Activated T-helper 9 cell treated with anti-CD3 and anti-CD28 coated beads, Interleukin-2, amount 50 U/mL, for 16 hours (primary cell): ENCODE results near the gene ZNF772.
"Not testable (repeated sequence)": the region's sequence is repeated elsewhere in the genome, so short reads cannot be mapped to it uniquely, and the experiment has no call there.

ENCODE experiments used
- DNase-seq: peaks from one replicate; pipeline ENCODE4 v3.0.0-alpha.2; 2020; ENCODE audit warnings: low read depth

Gene ZNF772

DNA sequence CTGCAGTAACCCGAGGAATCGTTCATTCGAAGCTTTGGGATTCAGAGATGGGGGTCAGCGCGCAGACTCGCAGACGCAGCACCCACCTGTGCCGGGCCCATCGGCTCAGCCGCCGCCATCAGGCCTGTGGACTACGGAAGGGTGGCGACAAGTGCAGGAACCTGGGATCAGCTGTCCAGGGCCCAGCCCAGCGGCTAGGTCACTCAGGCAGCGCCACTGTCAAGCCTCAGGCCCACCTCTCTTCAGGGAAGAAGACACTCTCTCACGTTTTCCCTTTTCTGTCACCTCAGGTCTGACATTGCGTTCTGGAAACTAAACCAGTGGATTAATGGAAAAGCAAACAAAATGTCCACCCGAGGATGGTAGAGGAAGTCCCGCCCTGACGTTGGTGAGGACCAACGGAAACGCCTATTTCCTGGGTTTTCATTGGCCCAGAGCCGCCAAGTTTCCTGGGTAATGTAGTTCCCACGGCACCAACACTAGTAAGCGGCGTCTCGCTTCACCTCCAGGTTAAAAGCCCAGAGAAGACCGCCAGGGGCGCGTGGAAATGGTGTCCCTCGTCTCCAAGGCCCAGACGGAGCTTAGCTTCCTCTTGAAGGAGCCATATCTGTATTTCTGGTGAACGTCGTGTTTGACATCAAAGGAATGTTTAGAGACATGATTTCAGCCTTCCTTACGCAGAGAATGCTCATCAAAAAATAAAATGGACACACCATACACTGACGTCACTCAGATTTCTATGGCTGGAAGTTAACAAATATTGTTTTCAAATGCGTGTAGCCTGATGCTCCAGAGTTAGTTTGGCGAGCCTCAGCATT, at the start of gene ZNF772:
Gene ZNF772, minus strand, starts transcription at position 376 of the 818 bp plus-strand sequence. Its CDS starts 257 bp downstream, at position 119.
- DNase-seq: peak; percentile 81

DNA sequence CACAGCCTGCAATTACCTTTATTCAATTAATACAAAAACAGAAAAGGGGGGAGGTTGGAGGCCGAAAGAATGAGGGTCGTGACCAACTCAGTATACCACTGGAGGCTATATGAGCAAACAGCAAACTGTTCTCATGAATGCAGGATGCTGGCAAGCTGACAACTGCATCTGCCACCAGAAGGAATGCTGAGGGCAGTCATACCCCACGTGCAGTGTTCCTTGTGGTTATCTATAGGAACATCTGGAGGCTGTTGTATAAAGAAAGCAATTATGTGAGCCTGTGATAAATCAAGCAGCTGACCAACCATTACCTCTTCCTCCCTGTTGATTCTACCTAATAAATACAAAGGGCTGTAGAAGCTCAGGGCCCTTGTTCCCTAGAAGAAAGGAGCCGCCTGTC, 40.7 kb upstream of the ZNF772 start:
- not testable (repeated sequence) for DNase-seq

DNA sequence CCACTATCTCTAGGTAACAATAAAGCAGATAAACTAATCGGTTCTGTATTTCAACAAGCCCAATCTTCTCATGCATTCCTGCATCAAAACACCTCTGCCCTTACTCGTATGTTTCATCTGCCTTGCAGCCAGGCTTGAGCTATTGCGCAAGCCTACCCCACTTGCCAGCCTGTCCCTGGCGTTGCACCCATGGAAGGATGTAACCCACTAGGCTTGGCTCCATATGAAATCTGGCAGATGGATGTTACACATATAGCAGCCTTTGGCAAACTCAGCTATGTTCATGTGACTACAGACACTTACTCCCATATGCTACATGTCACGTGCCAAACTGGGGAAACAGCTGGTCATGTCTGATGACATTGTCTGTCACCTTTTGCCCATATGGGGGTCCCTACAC, 37.9 kb upstream of the ZNF772 start:
- DNase-seq: no peak

DNA sequence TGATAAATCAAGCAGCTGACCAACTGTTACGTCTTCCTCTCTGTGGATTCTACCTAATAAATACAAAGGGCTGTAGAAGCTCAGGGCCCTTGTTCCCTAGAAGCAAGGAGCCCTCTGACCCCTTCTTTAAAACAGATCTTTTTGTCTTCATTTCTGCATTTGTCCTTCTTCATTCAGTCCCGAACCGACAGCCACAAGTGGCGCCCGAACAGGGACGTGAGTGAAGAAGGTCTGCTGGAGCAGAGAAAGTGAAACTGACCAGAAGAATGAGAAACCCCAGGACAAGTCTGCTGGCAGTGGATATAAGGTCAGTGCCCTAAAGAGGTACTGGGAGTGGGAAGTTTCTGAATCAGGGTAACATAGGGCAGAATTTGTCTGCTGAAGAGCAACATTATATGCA, 35.5 kb upstream of the ZNF772 start:
- DNase-seq: no peak

DNA sequence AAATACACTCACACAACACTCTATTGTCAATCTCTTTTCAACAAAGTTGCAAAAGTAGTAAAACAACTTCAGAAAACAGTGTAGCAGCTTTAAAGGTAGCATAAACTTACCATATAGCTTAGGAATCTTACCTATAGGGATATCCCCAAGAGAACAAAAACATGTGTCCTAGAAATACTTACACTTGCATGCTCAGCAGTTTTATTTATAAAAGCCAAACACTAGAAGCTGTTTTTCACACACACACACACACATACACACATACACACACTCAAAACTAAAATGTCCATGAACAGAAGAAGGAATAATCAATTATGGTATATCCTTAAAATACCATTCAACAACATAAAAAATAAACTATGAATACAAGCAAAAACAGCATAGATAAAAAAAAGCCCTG, 34.1 kb upstream of the ZNF772 start:
- DNase-seq: no peak

DNA sequence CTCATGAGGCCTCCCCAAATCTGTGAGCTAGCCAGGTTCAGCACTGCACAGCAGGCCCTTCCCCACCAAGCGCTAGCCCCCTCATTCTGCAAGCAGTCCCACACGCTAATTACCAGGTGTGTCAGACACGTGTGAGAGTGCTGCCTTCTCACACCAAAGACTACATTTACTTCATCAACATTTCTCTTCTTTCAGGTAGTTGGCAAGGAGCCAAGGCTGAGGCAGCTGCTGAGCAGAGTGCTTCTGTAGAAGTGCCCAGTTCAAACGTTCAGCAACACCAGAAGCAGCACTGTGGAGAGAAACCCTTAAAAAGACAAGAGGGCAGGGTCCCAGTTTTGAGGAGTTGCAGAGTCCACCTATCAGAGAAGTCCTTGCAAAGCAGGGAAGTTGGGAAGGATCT, 28.8 kb upstream of the ZNF772 start:
- DNase-seq: no peak

DNA sequence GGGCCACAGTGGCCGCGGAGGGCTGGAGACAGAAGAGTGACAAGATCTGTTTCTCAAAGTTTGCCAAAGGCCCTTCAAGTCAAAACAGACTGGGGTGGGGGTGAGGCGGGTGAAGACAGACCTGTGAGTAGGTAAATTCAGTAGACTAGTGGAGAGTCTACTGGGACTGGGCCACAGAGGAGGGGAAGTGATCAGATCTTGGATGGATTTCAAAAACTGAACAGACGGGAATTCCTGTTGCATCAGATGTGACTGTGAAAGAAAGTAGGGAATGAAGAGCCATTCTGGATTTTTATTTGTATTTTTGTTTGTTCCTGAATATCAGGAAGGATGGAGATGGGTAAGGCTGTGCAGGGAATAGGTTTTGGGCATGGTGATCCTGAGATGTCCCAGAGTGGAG, 23.0 kb upstream of the ZNF772 start:
- DNase-seq: not testable (repeated sequence)

DNA sequence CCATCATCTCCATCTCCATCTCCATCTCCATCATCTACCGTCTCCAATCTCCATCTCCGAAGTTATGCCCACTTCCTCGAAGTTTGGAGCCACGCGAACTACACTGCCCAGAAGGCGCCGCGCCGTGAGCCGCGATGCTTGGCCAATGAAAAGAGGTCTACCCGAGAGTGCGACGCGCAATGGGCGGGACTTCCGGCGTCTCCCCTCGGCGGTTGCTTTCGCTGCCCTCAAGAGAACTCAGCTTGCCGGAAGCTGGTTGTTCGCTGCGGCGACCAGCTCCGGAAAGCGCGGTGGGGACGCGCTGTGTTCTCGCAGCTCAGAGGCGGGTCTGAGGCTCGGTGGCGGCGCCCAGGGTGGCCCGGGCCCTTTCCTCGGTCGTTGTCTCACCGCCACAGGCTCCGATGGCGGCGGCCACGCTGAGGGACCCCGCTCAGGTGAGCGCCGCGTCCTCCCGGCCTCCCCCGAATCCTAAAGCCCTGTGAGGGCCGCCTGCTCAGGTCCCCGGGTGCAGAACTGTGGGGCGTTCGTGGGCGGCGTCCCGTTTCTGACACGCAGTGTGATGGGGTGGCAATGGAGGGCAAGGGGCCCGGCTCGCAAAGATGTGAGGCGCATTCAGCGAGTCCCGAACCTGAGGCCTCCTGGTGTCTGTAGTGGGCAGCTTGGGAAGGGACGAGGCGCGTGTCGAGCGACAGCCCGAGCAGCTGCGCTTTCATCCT, 22.5 kb upstream of the ZNF772 start, which contains the start of gene ZNF773:
Gene ZNF773, plus strand, starts transcription at position 259 of the 716 bp plus-strand sequence. Its CDS starts 143 bp downstream, at position 402.
- DNase-seq: peak; percentile 94

DNA sequence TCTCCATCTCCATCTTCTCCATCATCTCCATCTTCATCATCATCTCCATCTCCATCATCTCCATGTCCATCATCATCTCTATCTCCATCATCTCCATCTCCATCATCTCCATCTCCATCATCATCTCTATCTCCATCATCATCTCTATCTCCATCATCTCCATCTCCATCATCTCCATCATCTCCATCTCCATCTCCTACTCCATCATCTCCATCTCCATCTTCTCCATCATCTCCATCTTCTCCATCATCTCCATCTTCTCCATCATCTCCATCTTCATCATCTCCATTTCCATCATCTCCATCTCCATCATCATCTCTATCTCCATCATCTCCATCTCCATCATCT, 21.9 kb upstream of the ZNF772 start:
- not testable (repeated sequence) for DNase-seq

DNA sequence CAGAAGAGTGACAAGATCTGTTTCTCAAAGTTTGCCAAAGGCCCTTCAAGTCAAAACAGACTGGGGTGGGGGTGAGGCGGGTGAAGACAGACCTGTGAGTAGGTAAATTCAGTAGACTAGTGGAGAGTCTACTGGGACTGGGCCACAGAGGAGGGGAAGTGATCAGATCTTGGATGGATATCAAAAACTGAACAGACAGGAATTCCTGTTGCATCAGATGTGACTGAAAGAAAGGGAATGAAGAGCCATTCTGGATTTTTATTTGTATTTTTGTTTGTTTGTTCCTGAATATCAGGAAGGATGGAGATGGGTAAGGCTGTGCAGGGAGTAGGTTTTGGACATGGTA, 10.9 kb upstream of the ZNF772 start:
- not testable (repeated sequence) for DNase-seq

DNA sequence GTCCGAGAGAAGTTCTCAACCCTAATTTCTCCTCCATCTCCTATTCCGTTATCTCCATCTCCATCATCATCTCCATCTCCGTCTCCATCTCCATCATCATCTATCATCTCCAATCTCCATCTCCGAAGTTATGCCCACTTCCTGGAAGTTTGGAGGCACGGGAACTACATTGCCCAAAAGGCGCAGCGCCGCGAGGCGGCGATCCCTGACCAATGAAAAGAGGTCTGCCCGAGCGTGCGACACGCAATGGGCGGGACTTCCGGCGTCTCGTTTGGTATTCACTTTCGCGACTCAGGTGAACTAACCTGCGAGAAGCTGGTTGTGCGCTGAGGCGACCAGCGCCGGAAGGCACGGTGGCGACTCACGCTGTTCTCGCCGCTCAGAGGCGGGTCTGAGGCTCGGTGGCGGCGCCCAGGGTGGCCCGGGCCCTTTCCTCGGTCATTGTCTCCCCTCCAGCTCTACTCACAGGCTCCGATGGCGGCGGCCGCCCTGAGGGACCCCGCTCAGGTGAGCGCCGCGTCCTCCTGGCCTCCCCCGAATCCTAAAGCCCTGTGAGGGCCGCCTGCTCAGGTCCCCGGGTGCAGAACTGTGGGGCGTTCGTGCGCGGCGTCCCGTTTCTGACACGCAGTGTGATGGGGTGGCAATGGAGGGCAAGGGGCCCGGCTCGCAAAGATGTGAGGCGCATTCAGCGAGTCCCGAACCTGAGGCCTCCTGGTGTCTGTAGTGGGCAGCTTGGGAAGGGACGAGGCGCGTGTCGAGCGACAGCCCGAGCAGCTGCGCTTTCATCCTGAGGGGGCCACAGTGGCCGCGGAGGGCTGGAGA, 10.3 kb upstream of the ZNF772 start, which contains the start of gene ZNF419:
Gene ZNF419, plus strand, starts transcription at position 274 of the 822 bp plus-strand sequence. Its CDS starts 201 bp downstream, at position 475.
- peak; percentile 93 for DNase-seq

DNA sequence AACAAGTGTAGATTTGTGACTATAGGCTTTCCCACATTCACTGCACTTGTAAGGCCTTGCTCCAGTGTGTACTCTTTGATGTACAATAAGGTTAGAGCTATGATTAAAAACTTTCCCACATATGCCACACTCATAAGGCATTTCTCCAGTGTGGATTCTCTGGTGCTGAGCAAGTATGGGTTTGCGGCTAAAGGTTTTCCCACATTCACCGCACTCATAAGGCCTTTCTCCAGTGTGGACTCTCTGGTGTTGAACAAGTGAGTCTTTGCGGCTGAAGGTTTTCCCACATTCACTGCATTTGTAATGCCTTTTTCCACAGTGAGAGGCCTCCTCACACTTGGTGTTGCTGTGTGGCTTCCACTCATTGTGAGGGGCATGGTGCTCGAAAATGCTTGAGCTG, 3.7 kb downstream of the ZNF772 start:
- no peak for DNase-seq

DNA sequence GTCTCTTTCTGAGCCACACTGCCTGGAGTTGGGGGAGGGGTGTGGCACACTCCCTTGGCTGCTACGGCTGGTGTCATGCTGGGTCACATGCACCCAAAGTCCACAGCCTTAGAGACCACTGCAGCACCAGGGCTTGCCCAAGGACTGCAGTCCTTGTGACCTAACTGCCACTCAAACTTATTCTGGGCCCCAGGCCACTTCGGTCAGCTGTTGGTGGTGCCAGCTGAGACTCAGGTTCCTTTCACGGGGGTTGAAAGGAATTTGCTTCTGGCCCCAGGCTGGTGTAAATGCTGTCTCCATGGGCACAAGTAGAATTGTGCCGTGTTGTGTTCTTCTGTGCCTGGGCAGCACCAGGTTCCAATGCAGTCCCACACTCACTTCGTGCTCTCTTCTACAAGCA, 10.9 kb downstream of the ZNF772 start:
- DNase-seq: no peak

DNA sequence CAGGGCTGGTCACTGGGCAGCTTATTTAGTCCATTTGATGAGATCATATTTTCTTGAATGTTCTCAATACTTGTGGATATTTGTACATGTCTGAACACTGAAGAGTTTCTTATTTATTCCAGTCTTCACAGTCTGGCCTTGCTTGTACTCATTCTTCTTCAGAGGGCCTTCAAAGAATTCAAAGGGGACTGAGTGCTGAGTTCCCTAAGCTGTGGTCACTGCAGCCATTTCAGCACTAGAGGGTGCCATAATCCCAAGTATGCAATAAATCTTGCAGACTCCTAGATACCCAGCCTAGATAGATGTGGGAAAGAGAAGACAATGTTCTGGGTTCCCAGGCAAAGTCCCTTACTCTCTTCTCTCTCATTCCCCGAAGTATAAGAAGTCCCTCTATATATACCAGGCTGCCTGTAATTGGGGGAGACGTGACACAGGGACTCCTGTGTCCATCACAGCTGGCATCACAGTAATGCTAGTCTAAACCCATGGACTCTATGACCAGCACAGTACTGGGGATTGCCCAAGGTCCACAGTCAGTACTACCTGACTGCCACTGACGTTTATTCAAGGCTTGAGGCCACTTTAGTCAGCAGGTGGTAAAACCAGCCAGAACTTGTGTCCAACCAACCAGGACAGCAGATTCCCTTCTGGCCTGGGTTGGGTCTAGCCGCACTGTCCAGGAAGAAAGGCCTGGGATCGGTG, 11.5 kb downstream of the ZNF772 start:
- no peak for DNase-seq

DNA sequence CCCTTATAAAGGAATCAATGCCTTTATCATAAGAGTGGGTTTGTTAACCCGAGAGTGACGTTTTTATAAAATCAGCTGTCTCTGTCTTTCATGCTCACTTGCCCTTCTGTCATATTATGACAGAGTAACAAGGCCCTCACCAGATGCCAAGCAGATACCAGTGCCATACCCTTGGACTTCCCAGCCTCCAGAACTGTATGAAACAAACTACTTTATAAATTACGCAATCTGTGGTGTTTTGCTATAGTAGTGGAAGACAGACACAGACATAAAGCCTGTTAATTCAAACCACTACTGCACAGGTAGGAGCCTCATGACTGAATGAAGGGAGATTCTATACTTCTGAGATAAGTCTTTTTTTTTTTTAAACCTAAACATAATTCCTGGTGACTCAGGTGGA, 25.1 kb downstream of the ZNF772 start:
- DNase-seq: no peak

DNA sequence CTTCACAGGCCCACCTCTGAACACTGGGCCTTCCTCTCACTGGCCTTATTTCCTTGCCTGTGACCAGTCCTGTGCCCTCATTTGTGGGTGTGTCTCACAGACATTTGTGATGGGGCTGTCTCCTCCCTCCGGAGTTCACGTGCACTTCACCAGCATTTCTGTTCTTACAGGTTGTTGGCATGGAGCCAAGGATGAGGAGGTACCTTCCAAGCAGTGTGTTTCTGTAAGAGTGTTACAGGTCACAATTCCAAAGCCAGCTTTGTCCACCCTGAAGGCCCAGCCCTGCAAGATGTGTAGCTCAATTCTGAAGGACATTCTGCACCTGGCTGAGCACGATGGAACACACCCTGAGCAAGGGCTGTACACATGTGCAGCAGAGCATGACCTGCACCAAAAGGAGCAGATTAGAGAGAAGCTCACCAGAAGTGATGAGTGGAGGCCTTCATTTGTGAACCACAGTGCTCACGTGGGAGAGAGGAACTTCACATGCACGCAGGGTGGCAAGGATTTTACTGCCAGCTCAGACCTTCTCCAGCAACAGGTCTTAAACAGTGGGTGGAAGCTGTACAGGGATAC, 34.2 kb downstream of the ZNF772 start:
- no peak for DNase-seq

DNA sequence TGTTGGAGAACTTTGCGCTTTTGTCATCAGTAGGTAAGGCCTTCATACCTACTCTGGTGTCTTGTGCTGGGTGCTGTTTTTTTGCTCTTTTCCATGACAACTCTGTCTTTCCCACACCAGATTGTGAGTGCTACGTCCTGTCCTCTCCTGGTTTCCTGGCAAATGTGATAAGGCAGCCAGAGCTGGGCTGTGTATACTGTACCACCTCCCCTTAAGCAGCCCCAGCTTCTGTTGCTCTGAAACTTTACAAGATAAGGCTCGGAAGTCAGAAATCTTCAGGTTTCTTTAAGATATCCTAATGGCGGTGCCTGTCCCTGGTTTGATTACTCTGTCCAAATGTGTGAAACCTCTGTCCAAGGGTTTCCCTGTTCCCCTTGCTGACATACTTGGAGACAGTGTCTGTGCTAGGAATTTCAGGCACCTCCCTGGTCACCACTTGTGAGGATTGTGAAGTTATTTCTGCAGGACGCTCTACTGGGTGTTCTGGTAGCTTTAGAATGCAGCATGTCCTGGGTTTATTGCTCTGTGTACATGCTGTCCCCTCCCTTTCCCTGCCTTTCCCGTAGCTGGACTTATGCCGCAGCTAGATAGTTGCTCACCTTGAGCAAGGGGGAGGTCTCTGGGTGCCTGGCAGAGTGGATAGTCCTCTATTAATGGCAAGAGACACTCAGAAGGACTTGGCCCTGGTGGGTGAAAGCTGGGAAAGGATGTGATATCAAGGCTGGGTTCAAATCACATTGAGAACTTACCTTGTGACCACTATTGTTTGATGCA, 35.2 kb downstream of the ZNF772 start:
- no peak for DNase-seq

DNA sequence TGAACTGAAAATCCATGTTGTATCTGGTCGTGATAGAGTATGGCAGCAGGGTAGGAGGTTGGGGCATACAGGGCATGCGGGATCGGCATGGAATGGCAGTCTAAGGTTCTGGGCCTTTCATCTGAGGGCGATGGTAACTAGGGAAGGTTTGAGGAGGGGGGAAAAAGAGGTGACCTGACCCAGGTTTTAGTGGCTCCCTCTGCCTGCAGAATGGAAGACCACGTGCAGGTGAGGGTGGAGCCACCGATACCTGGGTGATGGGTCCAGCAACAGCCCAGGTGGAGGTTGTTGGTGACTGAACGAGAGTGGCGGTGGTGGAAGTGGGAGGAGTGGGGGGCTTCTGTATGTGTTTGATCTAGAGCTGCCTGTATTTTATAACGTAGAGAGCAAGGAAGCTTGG, 38.4 kb downstream of the ZNF772 start:
- no peak for DNase-seq

DNA sequence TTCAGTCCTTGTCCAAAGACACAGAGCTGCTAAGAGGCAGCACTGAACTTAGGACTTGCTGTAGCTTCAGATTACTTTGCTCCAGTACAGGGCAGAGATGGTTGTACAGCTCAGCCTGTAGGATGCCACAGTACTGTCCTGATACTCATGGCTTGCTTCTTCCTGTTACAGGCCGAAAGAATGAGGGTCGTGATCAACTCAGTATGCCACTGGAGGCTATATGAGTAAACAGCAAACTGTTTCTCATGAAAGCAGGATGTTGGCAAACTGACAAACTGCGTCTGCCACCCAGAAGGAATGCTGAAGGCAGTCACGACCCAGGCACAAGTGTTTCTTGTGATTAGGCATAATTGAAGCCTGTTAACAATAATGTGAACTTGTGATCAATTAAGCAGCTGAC, 39.4 kb downstream of the ZNF772 start:
- DNase-seq: no peak

DNA sequence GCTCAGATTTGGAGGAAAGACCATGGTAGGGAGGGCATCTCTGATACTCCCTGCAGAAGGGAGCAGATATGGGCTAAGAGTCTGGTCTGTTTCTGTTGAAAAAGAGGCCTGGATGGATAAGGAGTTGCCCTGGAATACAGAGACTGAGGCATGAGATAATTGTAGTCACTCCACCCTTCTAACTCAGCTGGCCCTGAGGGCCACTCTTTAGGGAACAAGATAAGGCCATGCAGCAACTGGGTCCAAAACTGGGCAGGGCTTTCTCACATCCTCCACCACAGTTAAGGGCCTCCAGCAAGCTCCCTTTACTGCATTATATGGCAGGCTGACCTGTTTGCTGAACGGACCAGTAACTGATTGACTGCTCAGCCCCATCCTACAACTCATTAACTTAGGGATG, 40.9 kb downstream of the ZNF772 start:
- no peak for DNase-seq
